COLO829 (cell line): ENCODE data around the gene ARVCF.

ENCODE experiments used
- DNase-seq: peaks from one replicate; pipeline ENCODE4 v3.0.0; 2012; ENCODE audit warnings: low spot score

Gene ARVCF

DNA sequence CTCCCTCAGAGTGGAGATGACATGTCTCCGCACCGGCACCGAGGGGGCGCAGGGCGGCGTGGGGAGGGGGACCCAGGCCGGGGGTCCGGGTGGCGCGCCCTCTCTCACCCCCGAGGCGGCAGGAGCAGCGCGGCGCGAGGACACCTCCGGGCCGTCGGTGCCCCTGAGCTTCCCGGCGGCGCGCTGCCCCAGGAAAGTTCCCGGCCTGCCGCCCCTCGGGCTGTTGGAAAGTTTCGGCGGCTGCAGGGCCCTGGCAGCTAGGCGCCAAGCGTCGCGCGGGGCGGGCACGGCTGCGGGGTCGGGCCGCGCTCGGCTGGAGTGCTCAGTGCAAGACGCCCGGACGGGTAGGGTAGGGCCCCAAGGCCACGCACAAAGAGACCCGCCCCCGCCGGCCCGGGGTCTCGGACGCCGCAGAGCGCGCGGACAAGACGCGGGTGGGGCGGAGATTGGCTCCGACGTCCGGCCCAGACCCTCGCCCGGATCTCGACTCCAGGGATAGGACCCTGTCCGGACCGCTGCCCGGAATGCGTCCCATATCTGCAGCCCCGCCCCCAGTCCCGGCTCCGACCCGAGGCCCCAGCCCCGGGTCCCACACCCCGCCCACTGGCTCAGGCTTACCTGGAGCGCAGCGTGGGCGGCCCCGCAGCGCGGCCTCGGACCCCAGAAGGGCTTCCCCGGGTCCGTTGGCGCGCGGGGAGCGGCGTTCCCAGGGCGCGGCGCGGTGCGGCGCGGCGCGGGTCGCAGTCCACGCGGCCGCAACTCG is 471 bp downstream of the ARVCF start:
- no peak for DNase-seq

DNA sequence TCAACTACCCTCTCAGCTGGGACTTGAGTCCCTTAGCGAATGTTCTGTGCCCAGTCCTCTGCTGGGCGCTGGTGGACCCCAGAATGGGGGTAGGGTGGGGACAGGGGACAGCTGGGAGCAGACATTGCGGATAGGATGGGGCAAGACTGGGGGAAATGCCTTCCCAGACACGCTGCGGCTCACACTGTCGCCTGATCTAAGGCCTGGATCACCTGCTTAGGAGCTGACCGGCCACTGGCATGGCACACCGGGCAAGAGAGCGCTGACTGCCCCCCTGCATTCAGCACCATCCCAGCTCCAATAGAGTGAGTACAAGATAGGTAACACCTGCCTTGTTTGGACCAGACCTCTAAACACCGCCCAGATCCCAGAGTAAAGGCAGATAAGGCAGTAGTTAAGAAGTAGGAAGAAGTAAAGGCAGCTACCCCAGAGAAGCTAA is 1.4 kb downstream of the ARVCF start:
- no peak for DNase-seq

GRCh38 chr22:20014526-20015186 is 2.0 kb downstream of the ARVCF start:
- no peak for DNase-seq

GRCh38 chr22:20013382-20013871 is 3.2 kb downstream of the ARVCF start:
- no peak for DNase-seq

DNA sequence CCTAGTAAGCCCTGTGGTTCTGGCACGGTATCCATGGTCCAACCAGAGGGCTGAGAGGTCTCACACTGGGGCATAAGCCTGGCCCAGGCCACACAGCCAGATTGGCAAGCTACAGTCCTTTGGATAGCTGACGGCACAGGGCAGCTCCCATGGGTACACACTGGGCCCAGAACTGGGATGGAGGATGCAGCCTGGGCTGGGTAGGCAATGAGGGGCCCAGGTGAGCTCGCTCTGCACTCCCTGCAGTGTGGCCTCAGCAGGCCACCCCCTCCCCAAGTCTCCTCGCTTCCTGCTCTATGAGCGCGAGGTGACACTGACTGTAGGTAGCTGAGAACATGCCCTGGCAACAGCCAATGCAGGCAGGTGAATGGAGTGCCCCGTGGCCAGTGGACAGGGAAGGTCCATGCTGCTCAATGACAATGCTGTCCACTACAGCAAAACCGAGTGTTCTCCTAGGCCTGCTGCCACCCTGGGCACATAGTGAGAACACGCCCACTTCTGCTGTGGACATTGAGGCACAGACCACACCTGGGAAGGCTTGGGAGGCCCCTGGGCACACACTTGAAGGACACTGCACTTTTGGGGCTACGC is 3.8 kb downstream of the ARVCF start:
- DNase-seq = no peak

DNA sequence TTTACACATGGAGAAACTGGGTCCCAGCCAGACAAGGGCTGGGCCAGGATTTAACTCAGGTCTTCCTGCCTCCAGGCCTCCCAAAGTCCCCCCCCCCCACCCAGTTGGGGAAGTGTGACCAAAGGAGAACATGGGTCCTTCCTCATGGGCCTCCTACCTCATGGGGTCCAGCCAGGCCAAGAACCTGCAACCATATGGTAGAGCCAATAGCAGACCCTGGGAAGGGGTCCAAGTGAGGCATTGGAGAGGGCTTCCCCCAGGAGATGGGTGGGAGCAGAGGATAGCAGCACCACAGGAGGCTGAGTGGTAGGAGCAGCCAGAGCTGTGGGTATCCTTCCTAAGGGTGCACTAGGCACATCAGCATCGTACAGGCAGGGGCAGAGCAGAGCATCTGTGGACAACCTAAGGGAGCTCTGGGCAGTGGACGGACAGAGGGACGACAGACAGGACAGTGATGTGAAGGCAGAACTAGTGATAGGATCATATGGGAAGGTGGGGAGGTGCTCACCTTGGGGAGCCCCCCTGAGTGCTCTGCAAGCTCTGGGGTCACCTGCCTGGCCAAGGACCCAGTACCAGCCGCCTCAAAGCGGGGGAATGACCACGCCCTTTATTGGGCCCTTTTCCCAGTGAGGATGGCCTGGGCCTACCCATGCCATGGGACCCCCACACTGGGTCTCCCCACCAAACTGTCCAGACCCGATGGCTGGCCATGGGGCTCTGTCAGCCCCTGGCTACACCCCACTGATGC is 4.5 kb downstream of the ARVCF start:
- DNase-seq = no peak

DNA sequence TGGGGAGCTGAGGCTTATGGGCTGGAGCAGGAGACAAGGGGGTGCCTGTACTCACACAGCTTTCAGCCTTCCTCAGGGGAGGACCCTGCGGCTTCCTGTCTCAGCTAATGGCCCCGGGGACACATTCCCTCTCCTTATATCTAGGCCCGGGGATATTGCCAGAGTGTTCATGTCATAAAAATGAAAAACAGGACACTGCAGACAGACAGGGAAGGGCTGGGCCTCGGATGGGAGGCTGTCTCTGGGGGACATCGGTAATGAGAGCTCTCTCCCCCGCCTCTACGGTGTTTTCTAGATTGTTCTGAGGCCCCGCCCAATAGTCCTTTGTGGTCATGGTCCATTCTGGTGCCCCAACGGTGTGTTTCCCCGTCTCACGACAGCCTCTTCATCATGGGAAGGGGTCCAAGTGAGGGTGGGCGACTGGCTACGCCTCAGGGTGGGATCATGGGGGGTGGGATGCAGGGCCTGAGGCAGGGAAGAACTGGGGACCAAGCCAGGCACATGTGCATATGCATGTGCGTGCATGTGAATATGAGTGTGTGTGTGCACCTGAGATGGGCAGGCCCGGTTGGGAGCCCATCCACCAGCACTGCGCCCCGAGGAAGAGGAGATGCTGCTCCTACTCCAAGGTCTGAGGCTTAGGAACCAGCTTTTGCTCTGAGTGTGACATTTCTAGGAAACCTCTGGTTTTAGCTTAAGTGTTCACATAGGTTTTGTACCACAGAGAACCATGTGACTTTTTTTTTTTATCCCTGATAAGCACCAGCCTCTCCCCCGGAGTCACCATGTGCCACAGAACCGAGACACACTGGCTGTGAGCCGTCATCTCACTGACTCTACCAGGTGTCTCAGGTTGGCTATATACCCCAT is 5.3 kb downstream of the ARVCF start:
- DNase-seq = no peak

DNA sequence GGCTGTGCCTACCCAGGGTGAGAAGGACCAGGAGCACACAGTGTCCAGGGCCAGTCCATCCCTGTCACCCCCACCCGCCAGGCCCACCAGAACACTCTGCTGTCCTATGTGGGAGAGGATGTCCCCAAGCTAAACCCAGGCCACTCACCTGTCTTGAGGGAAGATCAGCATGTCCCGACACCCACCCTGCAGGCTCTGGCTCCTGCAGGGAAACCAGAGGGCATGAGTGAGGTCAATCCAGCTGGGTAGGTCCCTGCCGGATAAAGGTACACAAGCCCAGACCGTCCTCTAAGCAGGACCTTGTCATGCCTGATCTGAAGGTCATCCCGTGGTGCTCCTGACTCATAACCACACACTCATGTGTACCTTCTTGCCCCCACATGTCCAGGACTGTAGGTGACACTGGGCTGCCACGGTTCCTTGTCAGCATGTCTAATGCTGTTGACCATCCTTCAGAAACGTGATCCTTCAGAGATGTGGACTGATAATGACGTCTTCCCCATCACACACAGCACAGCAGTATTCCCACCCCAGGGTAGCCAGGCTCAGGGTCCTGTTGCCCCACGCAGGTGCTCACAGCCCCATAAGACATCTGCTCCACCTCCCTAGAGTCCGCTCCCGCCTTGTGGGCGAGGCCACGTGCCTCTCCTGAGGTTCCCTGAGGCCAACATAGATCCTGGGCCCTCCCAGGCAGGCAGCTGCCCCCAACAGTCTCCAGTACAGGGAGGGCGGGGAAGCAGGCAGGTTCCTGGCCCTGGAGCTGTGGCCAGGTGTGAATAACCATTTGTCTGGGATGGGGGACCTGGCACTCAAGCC is 6.1 kb downstream of the ARVCF start:
- no peak for DNase-seq

DNA sequence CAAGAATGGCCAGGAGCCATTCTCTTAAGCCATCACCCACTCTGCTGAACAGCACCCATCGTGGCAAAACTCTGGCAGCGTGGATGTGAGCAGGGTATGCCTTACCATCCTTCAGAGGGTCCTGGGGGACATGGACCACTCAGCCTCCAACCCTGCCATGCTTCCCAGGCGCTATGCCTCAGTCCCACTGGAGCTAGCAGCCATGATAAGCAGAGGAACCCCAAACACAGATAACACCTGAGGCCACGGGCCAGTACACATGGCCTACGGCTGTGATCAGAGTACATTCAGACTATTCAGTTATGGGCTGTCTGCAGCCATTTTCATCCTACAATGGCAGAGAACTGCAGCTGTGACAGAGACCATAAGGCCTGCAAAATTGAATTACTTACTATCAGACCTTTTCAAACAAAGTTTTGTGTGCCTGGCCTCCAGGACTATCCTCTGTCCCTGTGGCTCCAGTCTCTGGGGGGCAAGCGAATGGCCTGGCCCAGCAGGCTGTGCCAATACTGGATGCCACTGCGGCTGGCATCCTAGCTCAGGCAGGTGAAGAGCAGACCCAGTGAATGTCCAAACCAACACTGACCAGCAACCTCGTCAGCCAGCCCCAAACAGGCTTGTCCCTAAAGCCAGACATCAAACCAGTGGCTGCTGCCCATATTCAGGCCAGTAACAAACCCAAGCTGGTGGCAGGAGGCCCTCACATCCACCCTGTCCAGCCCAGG is 6.9 kb downstream of the ARVCF start:
- no peak for DNase-seq

- no peak for DNase-seq
These were observed 7.6 kb downstream of the ARVCF start for GRCh38 chr22:20009018-20009491.

GRCh38 chr22:20008221-20008995 is 8.2 kb downstream of the ARVCF start:
- no peak for DNase-seq

- DNase-seq = no peak
These were observed 12.2 kb downstream of the ARVCF start for GRCh38 chr22:20004464-20004863.

- no peak for DNase-seq
These were observed 13.3 kb downstream of the ARVCF start for GRCh38 chr22:20003304-20003703.

GRCh38 chr22:20002636-20003035 is 14.0 kb downstream of the ARVCF start:
- no peak for DNase-seq

DNA sequence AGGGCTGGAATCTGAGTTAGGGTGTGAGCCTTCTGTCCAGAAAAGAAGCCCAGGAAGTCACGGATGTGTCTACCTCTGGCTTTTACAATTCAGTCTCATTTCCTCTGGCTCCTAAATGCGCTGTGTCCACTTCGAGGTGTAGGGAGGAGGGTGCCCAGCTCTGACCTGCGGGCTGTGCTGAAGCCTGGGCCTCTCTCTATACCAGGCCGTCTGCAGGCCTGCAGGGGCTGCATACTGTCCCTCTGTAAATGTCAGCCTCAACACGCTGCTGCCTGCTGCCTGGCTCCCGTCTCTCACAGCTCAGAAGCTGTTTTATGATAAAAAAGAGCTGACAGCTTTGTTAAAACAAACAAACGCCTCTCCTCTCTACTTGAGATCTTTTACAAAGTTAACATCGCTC is 14.5 kb downstream of the ARVCF start:
- no peak for DNase-seq

DNA sequence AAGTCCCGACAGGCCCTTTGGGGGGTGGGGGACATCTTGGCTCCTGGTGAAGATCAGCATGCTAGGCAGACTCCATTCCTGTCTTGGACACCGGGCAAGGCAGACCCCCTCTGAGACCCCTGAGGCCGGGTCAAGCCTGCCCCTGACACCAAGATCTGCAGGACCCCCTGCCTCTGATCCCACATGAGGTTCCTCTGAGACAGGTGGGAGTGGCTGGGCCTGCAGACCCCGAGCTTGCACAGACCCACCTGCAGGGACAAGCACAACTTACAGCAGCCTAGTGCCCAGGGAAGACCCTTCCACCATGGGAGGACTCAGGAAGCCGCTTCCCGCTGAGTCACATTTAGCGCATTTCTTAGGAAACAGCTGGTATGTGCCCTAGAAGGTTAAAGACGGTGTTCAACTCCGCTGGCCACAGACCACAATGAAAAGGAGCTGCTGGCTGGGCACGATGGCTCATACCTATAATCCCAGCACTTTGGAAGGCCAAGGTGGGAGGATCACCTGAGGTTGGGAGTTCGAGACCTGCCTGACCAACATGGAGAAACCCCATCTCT is 15.5 kb downstream of the ARVCF start:
- DNase-seq = no peak

DNA sequence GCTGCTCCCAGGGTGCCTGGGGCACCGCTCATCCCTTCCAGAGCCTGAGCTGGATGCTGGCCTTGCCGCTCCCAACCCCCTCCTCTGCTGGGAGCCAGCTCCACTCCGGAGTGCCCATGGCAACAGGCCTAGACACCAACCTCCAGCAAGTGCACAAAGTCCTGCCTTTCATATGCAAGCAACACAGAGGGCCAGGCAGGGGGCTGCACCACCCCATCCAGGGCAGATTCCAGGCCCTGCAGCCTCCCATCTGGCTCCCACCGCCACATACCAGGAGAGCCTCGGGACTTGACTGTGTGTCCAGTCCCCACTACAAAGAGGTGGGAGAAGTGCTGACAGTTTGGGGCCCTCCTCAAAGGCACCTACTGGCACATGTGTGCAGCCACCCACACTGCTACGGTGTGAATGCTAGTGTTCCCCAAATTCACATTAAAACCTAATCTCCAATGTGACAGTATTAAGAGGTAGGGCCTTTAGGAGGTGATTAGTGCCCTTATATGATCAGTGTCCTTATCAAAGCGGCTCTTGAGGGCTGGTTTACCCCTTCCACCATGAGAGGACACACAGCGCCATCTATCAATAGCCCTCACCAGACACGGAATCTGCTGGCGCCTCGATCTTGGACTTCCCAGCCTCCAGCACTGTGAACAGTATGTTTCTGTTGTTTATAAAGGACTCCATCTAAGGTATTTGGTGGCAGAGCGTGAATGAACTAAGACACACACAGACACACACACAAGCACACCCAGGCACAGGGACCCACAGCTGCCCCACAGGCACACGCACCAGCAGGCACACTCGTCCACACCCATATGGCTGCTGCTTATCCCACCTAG is 16.2 kb downstream of the ARVCF start:
- no peak for DNase-seq
